ENCODE data around the gene CALCOCO2. TPM values are rescaled to one million over a fixed set of nuclear protein-coding genes. Genes with fewer than 3 reads are reported as not detected.

The CALCOCO2 gene
- total RNA-seq, 2 donors from 2014 or later, result 60.1 to 78.8 TPM

DNA sequence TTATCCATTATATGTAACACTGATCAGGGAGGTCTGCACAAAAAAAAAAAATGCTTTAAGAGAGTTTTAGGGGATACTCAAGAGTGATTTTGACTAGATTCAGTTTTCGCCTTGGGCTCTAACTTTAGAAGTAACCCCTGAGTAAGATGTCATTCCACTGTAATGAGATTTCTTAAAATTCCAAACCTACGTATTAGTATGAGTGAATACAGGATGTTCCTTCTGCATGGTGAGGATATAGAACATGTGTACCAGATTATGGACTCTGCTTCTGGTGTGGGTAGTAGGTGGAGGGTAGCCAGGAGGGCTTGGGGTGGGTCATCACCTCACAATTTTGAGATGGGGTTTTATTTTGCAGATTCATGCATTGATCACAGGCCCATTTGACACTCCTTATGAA is 81.6 kb downstream of the CALCOCO2 start:
- H3K9me3 ChIP-seq, result no peaks in the 10 kb centered on the region
- 92% methylated on average over 2 of the region's 2 CpGs for WGBS
- intact Hi-C loops (cut with DNase I), result no loop called here

More for the DNA sequence above, 81.6 kb downstream of the CALCOCO2 start:
- H3K4me1 ChIP-seq (replicated peaks), result peaks cover 18% of the 10 kb centered on the region
- H3K27me3 ChIP-seq (replicated peaks; ENCODE audit: insufficient read depth), result no peaks in the 10 kb centered on the region
- no peak overlapping the region for H3K4me3 ChIP-seq
- no peak for TF ChIP-seq CTCF (IDR thresholded peaks at IDR 0.05)
- TF ChIP-seq POLR2A (IDR thresholded peaks at IDR 0.05), result no peak
- no peak for TF ChIP-seq POLR2AphosphoS5 (IDR thresholded peaks at IDR 0.05)
- DNase-seq (ENCODE audit: low spot score), result no peak
- H3K36me3 ChIP-seq, result peaks cover 0 to 5% of the 10 kb centered on the region in 2 donors
- H3K27ac ChIP-seq, result no peak overlapping the region

Small RNAs within 50 kb of the gene (small RNA-seq; reads per million reads assigned to genes)
- gene AC068531.1, result 0 reads per million in 2 donors
- gene RF00263, result 0 reads per million in 2 donors

Other genes starting within 250 kb of the CALCOCO2 start
- gene HOXB3, start 240.8 kb upstream of the CALCOCO2 start, total RNA-seq, result 10 to 100 TPM in 1 of 2 donors, 1 to 10 TPM in 1; 7.8 to 11.4 TPM
- 1 to 10 TPM in 1 of 2 donors, under 1 TPM in 1; 0.36 to 1.1 TPM for gene HOXB5, start 237.3 kb upstream of the CALCOCO2 start, total RNA-seq
- under 1 TPM; 0.27 to 0.40 TPM for gene HOXB6, start 226.0 kb upstream of the CALCOCO2 start, total RNA-seq
- gene HOXB7, start 220.0 kb upstream of the CALCOCO2 start, total RNA-seq, result 1 to 10 TPM in 1 of 2 donors, under 1 TPM in 1; 0.73 to 3.4 TPM
- gene HOXB8, start 215.7 kb upstream of the CALCOCO2 start, total RNA-seq, result under 1 TPM; 0.09 to 0.97 TPM
- under 1 TPM; 0.09 to 0.68 TPM for gene HOXB9, start 204.7 kb upstream of the CALCOCO2 start, total RNA-seq
- 100 to 1,000 TPM in 1 of 2 donors, 10 to 100 TPM in 1; 56.7 to 243 TPM for gene PRAC1, start 108.5 kb upstream of the CALCOCO2 start, total RNA-seq
- 100 to 1,000 TPM in 1 of 2 donors, 1 to 10 TPM in 1; 9.6 to 135 TPM for gene PRAC2, start 107.8 kb upstream of the CALCOCO2 start, total RNA-seq
- 100 to 1,000 TPM in 1 of 2 donors, 10 to 100 TPM in 1; 78.7 to 249 TPM for gene HOXB13, start 102.3 kb upstream of the CALCOCO2 start, total RNA-seq
- 1 to 10 TPM in 1 of 2 donors, under 1 TPM in 1; 0.23 to 4.0 TPM for gene TTLL6, start 13.8 kb upstream of the CALCOCO2 start, total RNA-seq
- 100 to 1,000 TPM in 1 of 2 donors, 10 to 100 TPM in 1; 65.0 to 165 TPM for gene ATP5MC1, start 61.8 kb downstream of the CALCOCO2 start, total RNA-seq
- gene UBE2Z, start 77.4 kb downstream of the CALCOCO2 start, total RNA-seq, result 10 to 100 TPM; 69.9 to 91.5 TPM
- 100 to 1,000 TPM in 1 of 2 donors, 10 to 100 TPM in 1; 71.2 to 111 TPM for gene SNF8, start 113.8 kb downstream of the CALCOCO2 start, total RNA-seq
- gene GIP, start 137.6 kb downstream of the CALCOCO2 start, total RNA-seq, result not detected
- 10 to 100 TPM in 1 of 2 donors, not detected in 1; 10.9 TPM for gene IGF2BP1, start 166.3 kb downstream of the CALCOCO2 start, total RNA-seq

Measured in prostate gland (tissue), 2 donors.